ENCODE data around the gene IGIP.

DNA sequence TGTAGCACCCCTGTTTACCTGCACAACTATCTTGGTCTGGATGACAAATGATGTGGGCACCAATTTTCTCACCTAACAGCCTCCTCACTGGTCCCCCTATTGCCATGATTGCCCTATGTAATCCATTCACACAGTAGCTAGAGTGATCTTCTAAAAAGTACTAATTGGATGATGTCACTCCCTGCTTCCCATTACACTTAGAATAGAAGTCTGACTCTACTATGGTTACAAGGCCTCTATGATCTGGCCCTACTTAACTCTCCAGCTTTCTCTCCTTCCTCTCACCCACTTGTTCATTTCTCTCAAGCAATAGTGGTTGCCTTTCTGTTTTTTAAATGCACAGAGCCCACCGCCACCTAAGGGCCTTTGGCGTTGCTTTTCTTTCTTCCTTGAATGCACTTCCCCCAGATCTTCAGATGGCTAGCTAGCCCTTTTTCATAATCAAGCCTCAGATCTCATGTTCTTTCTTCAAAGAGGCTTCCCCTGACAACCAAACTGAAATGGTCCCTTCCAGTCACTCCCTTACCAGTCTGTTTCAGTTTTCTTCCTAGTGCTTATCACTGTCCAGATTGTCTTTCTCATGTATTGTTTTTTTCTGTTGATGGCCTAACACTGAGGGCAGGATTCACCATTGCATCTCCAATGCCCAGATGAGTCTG is 8.7 kb downstream of the IGIP start:
- TF ChIP-seq EZH2 (IDR thresholded peaks at IDR 0.05) (no peak), EZH2phosphoT487 (IDR thresholded peaks at IDR 0.05) (no peak)
- TF ChIP-seq, protein P1, sequence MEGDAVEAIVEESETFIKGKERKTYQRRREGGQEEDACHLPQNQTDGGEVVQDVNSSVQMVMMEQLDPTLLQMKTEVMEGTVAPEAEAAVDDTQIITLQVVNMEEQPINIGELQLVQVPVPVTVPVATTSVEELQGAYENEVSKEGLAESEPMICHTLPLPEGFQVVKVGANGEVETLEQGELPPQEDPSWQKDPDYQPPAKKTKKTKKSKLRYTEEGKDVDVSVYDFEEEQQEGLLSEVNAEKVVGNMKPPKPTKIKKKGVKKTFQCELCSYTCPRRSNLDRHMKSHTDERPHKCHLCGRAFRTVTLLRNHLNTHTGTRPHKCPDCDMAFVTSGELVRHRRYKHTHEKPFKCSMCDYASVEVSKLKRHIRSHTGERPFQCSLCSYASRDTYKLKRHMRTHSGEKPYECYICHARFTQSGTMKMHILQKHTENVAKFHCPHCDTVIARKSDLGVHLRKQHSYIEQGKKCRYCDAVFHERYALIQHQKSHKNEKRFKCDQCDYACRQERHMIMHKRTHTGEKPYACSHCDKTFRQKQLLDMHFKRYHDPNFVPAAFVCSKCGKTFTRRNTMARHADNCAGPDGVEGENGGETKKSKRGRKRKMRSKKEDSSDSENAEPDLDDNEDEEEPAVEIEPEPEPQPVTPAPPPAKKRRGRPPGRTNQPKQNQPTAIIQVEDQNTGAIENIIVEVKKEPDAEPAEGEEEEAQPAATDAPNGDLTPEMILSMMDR (IDR thresholded peaks at IDR 0.05): no peak

All from neural progenitor cell (in vitro differentiated cells).